Stimulated activated CD4-positive, alpha-beta T cell treated with anti-CD3 and anti-CD28 coated beads, Interleukin-4, amount 100 ng/mL, for 24 hours (primary cell): ENCODE measurements around the gene GALM.
A peak's percentile ranks its signal among the peaks of the same experiment; 100 is the strongest.
"Not testable (repeated sequence)": the region's sequence is repeated elsewhere in the genome, so short reads cannot be mapped to it uniquely, and the experiment has no call there.

Experiments used
- DNase-seq: peaks from one replicate; pipeline ENCODE4 v3.0.0-alpha.2; 2020

GALM gene

DNA sequence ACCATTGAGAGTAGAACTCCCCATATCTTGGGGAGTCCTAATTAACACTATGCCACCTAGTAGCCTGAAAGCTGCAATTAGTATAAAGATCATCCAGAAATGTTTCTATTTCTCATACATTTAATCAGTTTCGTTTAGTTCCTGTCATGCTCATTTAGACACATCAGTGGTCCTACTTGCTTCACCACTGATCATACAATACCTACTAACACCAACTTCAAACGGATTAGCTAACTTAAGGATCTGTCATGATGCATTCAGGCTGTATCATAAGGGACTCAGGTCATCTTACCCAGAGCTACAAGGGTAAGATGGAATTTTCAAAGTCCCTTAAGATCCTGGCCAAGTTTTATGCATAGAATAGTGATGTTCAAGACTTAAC, 78.5 kb downstream of the GALM start:
- no peak for DNase-seq

DNA sequence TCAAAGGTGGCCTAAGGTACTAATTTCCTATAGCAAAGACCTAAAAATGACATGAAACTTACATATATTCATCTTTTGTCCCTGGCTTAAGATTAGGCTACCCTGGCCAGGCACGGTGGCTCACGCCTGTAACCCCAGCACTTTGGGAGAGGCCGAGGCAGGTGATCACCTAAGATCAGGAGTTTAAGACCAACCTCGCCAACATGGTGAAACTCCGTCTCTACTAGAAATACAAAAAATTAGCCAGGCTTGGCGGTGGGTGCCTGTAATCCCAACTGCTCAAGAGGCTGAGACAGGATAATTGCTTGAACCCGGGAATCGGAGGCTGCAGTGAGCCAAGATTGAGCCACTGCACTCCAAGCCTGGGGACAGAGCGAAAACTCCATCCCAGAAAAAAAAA, 79.4 kb downstream of the GALM start:
- no peak for DNase-seq

DNA sequence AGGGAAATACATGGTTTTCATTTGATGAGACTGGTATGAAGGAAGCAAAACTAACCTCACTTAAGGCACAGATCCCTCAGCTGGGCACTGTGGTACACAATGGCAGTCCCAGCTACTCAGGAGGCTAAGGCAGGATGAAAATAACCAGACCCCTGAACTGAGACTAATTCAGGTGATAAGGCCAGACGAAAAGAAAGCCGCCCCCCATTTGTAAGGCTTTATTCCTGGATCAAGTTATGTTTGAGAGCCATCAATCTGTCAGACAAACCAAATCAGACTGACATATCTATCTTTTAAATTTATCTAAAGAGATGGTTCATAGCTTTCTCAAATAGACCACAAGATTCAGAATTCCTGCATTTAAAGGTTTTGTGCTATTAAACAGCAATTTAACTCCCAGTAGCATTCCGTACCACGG, 81.1 kb downstream of the GALM start:
- DNase-seq = peak; percentile 14

DNA sequence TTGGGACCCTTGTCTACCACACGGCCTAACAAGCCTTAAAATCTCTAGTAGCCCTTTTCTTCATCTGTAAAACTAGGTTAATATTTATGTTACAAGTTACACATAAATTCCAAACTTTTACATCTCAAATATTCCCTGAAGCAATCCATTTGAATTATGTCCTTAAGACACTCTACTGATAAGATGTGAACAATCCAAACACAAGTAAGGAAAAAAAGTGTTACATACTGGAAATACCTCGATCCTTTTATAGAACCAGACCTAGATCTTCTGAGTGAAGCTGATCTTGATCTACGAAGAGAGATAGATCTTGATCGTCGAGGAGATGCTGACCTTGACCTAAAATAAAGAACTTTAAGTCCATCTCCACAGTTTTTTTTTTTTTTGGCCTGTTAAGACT, 81.9 kb downstream of the GALM start:
- no peak for DNase-seq

DNA sequence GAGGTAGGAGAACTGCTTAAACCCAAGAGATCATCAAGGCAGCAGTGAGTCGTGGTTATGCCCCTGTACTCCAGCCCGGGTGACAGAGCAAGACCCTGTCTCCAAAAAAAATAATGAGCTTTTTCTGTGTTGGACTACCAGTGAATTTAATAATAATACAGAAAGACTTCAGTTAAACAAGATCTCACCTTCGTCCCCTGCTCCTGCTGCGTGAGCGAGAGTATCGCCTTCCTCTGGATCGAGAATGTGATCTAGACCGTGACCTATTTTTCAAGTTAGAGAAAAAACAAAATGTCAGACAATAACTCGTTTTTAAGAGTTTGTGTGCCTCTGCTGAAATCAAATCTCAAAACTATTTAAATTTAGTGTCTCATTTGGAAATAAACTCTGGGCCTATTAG, 82.5 kb downstream of the GALM start:
- DNase-seq = no peak

DNA sequence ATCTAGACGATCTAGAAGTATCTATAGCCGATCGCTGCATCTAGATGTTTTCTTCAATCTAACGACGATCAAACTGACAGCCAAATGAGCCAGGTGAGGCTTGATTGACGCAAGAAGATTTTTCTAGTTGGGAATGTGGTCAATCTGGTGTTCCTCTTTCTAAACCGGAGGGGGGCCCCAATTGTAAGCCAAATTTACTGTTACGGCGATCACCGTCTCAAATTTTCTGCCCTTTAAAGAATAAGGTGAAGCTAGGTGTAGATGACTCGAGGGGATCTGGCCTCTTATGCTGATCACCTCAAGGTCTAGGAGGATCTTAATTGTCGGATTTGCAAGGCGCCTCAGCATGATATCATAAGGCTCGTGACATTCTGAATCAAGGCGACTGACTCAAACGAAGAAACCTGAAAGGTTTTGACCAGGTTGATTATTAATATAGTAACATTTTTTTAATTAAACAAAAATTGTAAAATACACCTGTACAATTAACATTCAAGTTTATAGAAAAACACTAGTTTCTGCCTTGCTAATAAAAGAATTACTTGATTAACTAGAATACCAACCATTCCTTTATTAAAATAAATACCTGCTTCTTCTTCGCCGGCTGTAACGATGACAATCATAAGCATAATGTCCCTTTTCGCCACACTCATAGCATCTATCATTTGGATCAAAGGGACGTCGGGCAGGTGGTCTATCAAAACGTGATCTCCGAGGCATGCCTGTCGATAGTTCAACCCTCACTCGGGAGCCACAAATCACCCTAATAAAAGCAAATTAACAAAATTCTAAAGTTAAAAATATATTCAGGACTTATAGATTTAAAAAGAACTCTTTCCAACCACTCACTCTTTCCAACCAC, 83.3 kb downstream of the GALM start:
- DNase-seq = peak; percentile 14

DNA sequence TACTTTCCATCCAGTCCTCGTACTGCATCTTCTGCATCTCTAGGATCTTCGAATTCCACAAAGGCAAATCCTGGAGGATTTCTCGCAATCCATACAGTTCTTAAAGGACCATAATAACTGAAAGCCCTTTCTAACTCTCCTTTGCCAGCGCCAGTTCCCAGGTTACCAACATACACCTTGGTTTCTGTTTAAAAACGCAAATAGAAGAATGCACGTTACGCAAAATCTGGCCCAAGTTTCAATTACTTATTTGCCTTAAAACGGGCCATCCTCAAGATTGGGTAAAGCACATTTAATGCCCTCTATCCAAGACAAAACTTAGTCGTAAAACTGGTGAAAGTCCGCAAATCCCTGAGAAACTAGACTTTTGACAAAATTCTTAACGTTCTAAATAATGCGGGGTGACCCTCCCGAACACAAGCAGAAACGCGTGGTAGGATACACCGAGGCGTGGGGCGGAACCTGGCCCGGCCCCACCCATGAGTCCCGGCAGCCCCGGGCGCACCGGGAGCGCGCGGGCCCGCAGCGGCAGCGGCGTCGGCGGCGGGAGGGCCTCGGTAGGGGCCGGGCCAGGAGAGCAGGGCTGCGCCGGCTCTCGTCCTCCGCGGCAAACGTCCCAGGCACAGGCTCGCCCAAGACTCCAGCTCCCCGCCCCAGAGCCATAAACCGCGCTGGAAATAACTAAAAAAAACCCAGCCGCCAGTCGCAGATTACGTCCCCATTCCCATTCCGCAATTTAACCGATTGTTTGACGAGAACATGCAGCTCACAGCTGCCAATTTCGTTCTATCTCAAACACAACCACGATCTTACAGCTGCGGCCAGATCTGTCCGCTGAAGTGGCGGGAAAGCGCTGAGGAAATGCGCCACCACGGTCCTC, 84.3 kb downstream of the GALM start:
- DNase-seq = peak; percentile 52

DNA sequence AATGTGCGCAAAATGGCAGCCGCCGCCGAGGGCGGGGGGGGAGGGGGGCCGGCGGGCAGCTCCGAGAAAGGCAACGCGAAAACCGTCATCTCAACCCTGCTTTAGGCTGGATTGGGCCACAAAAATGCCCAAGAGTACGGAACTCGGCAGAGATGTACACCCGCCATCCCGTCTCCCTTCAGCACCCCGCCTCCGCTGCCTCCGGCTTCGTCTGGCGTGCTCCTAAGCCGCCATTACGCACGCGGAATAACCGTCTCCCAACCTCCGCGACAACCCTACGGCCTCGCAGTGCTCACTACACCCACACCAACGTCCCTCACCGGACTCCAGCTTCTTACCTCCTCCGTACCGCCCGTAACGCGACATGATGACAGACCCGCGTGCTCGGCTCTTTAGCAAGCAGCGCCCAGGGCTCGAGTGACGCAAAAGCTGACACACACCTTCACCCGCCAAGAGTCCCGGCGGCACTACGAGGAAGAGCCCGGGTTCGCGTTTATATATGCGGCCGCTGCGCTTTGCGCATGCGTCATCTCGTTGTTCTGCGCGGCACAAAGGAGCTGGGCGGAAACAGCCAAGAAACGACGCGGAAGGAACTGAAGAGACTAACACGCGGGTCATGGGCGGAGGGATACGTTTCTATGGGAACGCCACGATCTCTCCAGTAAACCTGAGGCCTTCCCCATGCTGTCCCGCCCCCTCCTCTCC, 85.1 kb downstream of the GALM start, which contains the start of gene SRSF7:
SRSF7 (minus strand) TSS at position 471 of the 705 bp plus-strand sequence; CDS start at position 366, 105 bp downstream.
- peak; percentile 98 for DNase-seq

DNA sequence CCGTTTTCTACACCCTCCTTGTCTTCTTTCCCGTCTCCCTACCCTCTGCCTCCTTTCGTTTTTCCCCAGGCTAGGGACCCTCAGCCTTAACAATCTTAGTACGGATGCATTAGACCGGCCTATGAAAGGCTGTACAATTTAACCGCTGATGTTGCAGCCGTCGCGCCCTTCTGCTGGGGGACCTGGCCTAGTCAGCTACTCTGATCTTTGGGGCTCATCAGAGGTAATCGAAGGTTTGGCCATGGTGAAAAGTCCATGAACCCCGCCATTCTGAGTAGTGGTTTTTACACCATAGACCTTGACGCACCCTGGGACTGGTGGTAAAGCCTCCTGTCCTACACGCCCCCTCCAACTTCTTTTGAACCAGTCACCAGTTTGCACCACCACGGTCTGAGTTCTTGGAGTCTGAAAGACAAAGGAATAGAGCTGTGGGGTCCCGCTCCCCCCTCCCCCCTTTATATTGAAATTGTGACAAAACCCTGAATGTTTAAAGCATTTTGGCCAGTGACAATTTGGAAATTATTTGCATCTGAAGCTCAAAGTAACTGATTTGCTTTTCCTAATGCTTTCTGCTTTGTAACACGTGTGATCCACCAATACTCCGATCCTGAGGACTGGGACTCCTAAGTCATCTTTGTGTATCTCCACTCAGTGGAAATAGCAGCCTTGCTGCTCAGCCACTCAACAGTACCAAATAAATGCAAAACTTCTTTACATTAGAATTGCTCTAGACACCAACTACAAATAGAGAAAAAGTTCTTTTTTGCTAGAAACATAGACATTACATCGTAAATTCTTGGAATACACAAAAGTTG, 85.9 kb downstream of the GALM start:
- peak; percentile 46 for DNase-seq

DNA sequence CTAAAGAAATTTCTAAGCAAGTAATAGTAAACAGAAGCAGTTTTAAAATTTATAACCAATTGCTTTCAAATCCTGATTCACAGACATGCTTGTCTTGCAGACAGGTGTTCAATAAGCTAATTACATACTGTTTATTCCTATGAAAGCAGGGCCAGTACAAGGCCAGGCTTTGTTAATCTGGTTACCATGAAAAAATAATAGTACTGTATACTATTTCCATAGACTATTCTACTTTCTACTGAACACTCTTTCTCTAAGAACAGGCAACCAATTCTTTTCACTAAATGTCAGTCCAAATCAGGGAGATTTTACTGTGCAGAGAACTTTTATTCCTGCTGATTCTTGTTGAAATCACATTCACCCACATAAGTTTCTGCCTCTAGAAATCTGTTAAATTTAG, 88.1 kb downstream of the GALM start:
- DNase-seq = no peak

DNA sequence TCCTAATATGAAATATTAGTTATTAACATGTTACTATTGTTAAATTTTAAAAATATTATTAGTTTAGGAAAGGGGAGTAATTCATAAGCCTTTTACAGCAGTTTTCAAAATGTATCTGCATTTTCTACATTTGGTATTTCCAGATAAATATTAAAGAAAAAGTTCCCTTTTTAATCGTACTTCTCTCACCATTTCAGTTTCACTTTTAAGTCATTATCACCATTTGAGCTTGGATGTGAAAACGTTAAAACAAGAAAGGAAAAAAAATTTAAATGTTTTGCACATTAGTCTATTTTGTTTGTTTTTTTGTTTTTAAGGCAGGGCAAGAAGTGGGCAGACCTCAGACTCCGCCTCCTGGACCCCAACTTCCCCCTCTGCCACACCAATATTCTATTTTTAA, 88.6 kb downstream of the GALM start:
- no peak for DNase-seq

DNA sequence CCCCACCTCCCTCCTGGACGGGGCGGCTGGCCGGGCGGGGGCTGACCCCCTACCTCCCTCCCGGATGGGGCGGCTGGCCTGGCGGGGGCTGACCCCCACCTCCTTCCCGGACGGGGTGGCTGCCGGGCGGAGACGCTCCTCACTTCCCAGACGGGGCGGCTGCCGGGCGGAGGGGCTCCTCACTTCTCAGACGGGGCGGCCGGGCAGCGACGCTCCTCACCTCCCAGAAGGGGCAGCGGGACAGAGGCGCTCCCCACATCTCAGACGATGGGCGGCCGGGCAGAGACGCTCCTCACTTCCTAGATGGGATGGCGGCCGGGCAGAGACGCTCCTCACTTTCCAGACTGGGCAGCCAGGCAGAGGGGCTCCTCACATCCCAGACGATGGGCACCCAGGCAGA, 90.0 kb downstream of the GALM start:
- DNase-seq = not testable (repeated sequence)

DNA sequence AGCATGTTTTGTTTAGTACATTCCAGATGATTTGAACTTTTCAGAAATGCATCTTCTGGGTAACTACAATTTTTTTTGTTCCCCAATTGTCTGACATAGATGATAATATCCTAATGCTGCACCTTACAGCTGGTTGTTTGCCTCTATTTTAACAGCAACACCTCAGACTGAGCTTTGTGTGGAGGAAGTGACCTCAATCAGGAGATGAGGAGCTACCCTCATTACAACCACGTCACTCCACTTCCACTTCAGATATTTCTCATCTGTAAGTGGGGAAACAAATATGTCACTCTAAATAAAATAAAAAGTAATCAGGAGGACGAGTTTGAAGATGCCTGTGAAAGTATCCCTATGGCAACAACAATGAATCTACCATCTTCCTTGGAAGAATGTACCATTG, 97.3 kb downstream of the GALM start:
- no peak for DNase-seq

DNA sequence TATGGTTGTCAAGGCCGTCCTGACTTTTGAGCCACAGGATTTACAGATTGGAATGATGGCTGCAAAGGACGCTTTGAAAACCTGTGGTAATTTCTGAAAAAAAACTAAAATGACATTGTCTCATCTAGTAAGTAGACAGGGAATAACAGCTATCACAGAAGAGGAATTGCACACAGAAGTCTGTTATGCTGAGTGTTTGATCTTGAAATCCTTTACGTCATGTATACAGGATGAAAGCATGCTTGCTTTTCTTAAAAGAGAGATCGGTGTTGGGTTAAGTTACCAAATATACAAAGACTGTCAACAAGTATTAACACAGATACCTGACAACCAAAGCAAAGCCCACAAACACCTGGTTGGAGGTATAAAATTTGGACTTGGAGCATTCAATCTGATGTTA, 97.8 kb downstream of the GALM start:
- DNase-seq = no peak

DNA sequence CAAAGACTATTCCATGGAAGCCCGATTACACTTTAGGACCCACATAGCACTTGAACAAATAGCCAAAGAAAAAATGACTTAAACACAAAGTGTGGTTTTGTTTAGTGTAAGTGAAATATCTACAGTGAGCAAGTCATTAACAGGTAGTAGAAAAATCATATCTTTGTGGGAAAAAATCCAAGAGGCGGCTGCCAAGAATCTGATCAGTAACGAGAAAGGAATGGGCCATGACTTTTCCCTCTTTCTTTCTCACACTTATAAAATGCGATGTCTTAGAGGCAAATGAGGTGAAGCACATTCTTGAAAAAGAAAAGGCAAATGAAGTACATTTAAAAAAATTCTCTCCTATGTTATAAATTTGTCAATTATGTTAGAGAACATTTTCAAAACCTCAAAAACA, 99.2 kb downstream of the GALM start:
- DNase-seq = no peak

DNA sequence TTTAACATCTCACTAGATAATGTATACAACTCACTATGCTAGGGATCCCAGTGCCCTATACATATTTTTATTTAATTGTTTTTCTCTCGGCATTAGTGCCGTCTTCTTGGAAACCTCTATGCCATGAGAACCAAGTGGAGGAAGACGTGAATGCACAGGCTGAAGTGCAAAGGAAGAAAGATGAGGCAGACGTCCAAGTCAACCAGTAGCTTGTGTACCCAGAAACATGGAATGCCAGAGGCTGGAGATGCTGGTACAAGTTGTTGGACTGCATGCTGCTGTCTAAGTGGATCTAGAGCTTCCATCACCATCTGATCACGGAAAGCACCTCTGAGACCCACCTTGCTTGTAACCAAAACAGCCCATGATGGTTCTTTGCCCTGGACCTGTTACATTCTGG, 99.6 kb downstream of the GALM start:
- no peak for DNase-seq

DNA sequence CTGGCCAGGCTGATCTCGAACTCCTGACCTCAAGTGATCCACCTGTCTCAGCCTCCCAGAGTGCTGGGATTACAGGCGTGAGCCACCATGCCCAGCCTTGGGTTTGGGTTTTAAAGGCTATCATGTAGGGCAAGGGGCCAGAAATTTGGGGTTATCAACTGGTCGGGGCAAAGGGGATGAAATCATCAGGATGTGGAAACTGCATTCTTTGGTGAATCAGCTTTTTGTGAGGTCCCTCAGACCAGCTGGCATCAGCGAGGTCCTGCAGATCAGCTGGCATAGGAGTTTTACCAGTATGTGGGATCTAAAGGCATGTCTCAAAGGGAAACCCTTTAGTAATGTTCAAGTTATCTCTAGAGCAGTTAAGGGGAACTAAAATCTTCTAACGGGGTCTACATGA, 105.7 kb downstream of the GALM start:
- DNase-seq = no peak

DNA sequence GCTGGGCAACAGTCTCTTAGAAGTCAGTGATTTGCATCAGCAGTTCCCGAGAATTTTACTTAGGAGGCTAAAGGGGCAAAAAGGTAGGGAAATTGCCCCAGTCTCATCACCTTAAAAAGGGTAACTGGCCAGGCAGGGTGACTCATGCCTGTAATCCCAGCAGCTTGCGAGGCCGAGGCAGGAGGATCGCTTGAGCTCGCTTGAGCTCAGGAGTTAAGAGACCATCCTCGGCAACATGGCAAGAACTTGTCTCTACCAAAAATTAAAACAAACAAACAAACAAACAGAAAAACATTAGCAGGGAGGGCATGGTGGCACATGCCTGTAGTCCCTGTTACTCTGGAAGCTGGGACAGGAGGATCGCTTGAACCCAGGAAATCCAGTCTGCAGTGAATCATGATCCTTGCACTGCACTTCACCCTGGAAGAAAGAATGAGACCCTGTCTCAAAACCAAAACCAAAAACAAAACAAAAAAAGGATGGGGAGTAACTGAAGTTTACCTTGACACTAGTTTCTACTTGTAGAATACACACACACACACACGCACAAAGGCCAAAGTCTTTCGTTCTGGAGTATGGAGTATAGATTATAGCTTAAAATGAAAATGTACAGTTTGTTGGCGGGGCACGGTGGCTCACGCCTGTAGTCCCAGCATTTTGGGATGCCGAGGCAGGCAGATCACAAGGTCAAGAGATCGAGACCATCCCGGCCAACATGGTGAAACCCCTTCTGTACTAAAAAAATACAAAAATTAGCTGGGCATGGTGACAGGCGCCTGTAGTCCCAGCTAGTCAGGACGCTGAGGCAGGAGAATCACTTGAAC, 109.4 kb downstream of the GALM start:
- no peak for DNase-seq

DNA sequence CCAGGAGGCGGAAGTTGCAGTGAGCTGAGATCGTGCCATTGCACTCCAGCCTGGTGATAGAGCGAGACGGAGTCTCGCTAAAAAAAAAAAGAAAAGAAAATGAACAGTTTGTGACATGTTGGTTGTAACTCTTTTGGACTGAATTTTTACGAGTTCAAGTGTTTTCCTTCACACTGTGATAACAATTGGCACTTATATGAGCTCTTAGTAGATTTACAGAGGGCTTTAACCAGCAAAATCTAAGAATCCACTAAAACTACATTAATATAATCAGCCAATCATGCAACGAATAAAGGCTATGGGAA, 110.0 kb downstream of the GALM start:
- DNase-seq = no peak

DNA sequence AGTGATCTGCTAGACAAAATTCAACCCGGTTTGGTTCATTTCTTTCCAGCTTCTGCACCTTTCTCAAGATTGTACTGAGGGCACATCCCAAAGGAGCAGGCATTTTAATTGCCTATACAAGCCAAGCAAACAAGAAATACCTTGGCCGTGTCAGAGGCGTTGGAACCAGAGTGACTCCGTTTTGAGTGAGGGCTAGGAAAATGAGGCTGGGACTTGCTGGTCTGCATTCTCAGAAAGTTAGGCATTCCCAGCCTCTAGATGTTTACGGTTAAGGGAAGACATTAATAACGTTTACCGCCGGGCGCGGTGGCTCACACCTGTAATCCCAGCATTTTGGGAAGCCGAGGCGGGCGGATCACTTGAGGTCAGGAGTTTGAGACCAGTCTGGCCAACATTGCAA, 110.6 kb downstream of the GALM start:
- DNase-seq = no peak

DNA sequence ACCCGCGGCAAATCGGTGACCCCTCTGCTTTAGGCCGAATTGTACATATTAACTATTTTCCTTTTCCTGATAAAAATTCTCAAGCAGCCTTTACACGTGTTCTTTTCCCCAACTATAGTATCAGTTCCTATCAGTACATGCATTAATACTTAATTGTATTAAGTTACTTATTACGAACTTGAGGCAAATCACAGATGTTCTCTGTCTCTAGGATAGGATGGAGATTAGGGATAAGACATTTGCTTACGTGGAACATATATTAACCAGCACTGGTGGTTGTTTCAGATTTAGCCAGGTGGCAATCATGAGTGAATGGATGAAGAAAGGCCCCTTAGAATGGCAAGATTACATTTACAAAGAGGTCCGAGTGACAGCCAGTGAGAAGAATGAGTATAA, 112.8 kb downstream of the GALM start:
- no peak for DNase-seq

DNA sequence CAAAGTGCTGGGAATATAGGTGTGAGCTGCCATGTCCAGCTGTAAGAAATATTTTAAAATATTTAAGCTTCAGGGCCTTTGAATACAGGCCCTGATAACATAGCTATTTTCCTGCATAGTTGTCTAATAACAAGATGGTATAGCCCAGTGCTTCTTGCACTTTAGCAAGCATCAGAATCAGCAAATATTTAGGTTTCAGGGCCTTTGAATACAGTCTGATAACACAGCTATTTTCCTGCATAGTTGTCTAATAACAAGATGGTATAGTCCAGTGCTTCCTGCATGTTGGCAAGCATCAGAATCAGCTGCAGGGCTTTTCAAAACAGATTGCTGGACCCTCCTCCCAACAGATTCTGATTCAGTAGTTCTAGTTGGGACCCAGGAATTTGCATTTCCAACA, 117.7 kb downstream of the GALM start:
- DNase-seq = no peak
